Spinal cord (tissue), 10 donors: ENCODE results near the gene SULT4A1. TPM values are rescaled to one million over a fixed set of nuclear protein-coding genes. Genes with fewer than 3 reads are reported as not detected.

Experiments used
- DNase-seq, 6 donors: peaks; one replicate each; pipeline versions ENCODE4 v3.0.0 to v3.0.0-alpha.2; 2013 to 2015; ENCODE audit warnings: low spot score in 6 of 6, low read depth in 4 of 6
- H3K27ac ChIP-seq: one replicate; pipeline ENCODE4 v1.5.1; 2013; ENCODE audit warnings: low read depth, low read length, control low read depth
- H3K27me3 ChIP-seq: one replicate; pipeline ENCODE4 v1.6.1; 2013; ENCODE audit warnings: low read length; ENCODE audit not compliant: control insufficient read depth, insufficient read depth
- H3K36me3 ChIP-seq: one replicate; pipeline ENCODE4 v1.6.1; 2013; ENCODE audit warnings: low read length; ENCODE audit not compliant: control insufficient read depth, insufficient read depth
- H3K4me1 ChIP-seq: one replicate; pipeline ENCODE4 v1.6.1; 2013; ENCODE audit warnings: low read length; ENCODE audit not compliant: control insufficient read depth, insufficient read depth
- H3K4me3 ChIP-seq: one replicate; pipeline ENCODE4 v1.5.1; 2013; ENCODE audit warnings: low read depth, low read length, control low read depth
- H3K9me3 ChIP-seq: one replicate; pipeline ENCODE4 v1.6.1; 2013; ENCODE audit warnings: low read length; ENCODE audit not compliant: control insufficient read depth, insufficient read depth
- WGBS: methylation state at CpG from one replicate; pipeline ENCODE4 v1.1.5; 2013; ENCODE audit warnings: missing lambda C conversion rate; ENCODE audit not compliant: insufficient coverage; 5-methylcytosine and 5-hydroxymethylcytosine counted together
- polyA plus RNA-seq, 2 donors: library from polyadenylated mRNA; unstranded; fragments of 120-200 nt; gene quantifications; one replicate each; pipeline ENCODE4 v1.2.1, GENCODE V29; 2013; ENCODE audit not compliant: insufficient read length in 2 of 2
- total RNA-seq, 2 donors: library from RNA; depleted of rRNA in 1 of 2; stranded (reverse); fragments of 120-200 nt in 1 of 2; fragments of >200 nt in 1 of 2; gene quantifications; one replicate each; pipeline versions ENCODE4 v1.2.3 to v1.2.4, GENCODE V29; 2013 to 2014
- donor health status: healthy.

SULT4A1 gene
- total and polyA plus RNA-seq, 4 donors: 15.7 to 90.2 (median 76.7) TPM

DNA sequence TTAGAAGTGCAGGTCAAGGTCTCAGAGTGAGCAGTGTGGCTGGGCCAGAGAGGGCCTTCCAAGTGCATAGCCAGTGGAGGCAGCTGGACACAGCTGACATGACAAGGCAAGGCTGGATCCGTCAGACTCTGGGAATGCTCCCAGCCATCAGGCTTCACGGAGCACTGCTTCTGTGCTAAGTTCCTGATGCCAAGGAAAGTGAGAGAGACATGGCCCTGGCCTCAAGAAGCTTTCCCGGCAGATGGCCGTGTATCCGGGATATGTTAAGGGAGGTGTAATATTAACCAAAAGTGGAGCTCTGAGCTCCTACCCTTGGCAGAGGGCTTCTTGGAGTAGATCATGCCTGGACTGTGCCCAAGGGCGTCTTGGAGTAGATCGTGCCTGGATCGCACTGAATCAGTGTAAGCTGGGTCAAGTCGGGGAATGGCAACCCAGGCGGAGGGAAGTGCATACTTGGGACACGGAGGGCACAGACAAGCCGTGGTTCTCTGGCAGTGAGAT is 42.8 kb downstream of the SULT4A1 start:
- Histone ChIP-seq H3K36me3 (peaks cover 15% of the 10 kb centered on the region), H3K4me3 (no peak overlapping the region), H3K4me1 (peaks cover 30% of the 10 kb centered on the region), H3K9me3 (no peaks in the 10 kb centered on the region), H3K27ac (no peak overlapping the region), H3K27me3 (no peaks in the 10 kb centered on the region)
- WGBS: 90% methylated on average over 12 of the region's 12 CpGs
- peak in 1 of 6 donors; percentile 58 for DNase-seq

DNA sequence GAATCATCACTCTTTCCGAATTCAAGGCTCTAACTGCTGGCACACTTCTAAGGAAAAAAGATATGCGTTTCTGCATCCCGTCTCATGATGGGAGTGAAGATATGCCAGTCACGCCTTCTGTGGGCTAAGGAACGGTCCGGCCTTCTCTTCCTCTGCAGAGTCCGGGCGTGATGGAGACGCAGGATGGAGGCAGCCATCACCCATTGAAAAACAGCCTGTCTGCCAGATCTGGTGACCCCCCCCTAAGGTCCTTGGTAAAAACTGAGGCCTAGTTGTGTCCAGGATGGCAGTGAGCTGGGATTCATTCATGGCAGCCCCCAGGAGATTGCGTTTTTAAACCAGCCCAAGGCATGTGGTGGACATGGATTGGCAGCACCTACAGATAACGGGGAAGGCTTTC is 43.3 kb downstream of the SULT4A1 start:
- 79% methylated on average over 8 of the region's 11 CpGs for WGBS

DNA sequence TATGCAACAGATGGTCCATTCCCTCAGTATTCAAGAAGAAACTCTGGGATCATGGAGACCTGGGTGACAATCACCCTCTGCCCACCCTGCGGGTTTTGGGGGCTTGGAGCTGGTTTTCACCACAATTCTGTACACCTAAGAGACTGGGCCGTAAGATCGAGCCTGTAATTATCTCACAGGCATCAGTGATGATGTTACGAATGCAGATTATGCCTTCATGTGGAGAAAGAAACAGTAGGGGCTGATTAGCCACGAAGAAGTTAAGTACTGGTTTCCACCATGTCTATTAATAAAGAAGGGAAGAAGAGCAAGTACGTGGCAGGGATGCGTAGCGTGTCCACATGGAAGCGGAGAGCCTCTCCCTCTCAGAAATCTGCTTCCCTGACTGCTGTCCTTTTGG is 44.9 kb downstream of the SULT4A1 start:
- Histone ChIP-seq H3K4me1 (peaks cover 31% of the 10 kb centered on the region), H3K36me3 (peaks cover 10% of the 10 kb centered on the region), H3K4me3 (no peak overlapping the region), H3K27ac (no peak overlapping the region), H3K9me3 (no peaks in the 10 kb centered on the region), H3K27me3 (no peaks in the 10 kb centered on the region)
- DNase-seq: no peak
- WGBS: no CpG with 5 or more reads among the region's 9 CpGs

More for the DNA sequence above, 43.3 kb downstream of the SULT4A1 start:
- Histone ChIP-seq H3K4me3 (no peak overlapping the region), H3K27ac (no peak overlapping the region), H3K36me3 (peaks cover 11% of the 10 kb centered on the region), H3K4me1 (peaks cover 30% of the 10 kb centered on the region), H3K27me3 (no peaks in the 10 kb centered on the region), H3K9me3 (no peaks in the 10 kb centered on the region)
- peak in 1 of 6 donors; percentile 46 for DNase-seq

DNA sequence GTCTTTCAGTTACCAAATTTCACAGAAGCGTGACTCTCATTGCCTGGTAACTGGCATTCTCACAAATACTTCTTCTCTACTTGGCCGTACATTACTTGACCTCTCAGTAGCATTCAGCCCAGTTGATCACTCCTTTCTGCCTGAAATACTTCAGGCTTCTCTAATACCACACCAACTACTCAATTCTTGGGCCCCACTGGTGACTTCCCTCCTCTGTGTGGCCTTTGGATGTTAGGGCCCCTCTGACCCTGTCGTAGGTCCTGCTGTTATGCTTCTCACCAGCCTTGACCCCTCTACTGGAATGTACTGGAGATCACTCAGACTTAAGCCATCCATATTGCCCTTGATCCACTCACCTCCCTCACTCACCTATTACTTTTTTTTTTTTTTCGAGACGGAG is 48.0 kb downstream of the SULT4A1 start:
- Histone ChIP-seq H3K4me1 (peaks cover 14% of the 10 kb centered on the region), H3K27me3 (no peaks in the 10 kb centered on the region), H3K27ac (no peak overlapping the region), H3K36me3 (no peaks in the 10 kb centered on the region), H3K9me3 (no peaks in the 10 kb centered on the region), H3K4me3 (no peak overlapping the region)
- WGBS: 87% methylated on average over 3 of the region's 5 CpGs
- no peak for DNase-seq

DNA sequence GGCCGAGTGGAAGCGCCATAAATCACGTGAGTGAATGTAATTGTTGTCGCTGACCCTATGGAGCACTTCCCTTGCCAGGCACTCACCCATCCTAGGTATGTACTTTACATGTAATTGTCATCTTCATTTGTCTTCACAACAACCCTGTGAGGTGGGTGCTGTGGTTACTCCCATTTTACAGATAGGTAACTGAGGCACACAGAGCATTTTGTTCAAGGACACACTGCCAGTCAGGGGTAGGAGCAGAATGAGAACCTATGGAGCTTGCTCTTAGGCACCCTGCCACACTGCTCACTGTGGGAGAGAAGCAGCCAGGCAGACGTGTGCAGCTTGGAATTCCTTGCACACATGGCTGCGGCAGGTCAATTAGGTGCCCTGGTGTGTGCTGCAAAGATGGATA is 49.4 kb downstream of the SULT4A1 start:
- Histone ChIP-seq H3K4me3 (peak overlapping the region; percentile 88), H3K36me3 (no peaks in the 10 kb centered on the region), H3K9me3 (no peaks in the 10 kb centered on the region), H3K27ac (no peak overlapping the region), H3K4me1 (peaks cover 10% of the 10 kb centered on the region), H3K27me3 (no peaks in the 10 kb centered on the region)
- DNase-seq: no peak
- WGBS: 26% methylated on average over 3 of the region's 6 CpGs

DNA sequence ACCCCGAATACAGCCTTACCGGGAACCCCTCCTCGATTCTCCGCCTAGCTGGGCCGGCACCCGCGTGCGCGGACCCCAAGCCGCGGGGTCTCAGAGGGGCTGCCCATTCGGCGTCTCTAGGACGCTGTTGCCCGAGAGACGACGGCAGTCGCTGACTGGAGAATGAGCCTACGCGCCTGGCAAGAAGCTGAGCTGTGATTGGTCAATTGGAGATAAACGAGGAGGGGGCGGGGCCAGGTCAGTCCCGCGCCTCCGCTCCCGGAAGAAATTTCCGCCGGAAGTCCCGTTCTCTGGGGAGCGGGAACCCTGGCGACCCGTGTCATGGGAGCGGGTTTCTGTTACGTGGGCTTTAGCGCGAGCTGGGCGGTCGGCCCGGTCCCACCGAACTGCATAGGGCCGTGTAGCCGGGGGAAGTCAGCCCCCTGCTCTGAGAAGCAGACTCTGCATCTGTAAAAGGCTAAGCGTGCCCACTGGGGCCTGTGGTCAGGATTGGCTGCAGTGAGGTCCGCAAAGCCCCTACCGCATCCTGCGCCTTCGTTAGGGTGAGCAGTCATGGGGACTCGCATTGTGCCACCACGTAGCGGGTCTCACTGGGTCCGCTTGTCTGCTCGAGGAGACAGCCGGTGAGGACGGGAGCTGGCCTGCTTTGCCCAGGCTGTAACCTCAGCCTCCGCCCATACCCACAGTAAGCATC is 50.0 kb downstream of the SULT4A1 start, which contains the start of gene EFCAB6:
TSS of gene EFCAB6 (minus strand) at position 157 of the 694 bp plus-strand sequence. CDS start 29,987 bp downstream, outside the sequence.
- H3K4me1 ChIP-seq: peaks cover 10% of the 10 kb centered on the region
- peak within 1 kb of the TSS; percentile 79 for H3K27ac ChIP-seq
- H3K36me3 ChIP-seq: no peaks in the 10 kb centered on the region
- peak; percentile 92 to 99 (median 96) for DNase-seq
- H3K9me3 ChIP-seq: no peaks in the 10 kb centered on the region
- H3K4me3 ChIP-seq: peak within 1 kb of the TSS; percentile 88
- no peaks in the 10 kb centered on the region for H3K27me3 ChIP-seq
- 0% methylated on average over 52 of the region's 55 CpGs for WGBS

DNA sequence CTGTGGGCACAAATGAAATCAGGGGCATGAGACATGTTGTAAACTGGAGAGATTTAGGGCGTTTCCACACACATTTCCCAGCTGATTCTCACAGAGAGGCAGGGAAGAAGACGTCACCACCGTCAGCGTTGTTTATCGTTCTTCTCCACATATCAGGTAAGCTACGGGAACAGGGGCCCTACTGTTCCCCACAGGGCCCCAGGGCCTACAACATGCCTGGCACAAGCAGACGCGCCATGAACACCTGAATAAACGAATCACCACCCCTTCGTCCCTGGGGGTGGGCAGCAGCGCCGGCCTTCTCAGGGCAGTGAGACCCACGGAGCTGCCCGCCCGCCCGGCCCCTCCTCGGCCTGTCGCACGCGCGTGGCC is 50.5 kb downstream of the SULT4A1 start:
- no peak for DNase-seq
- peak overlapping the region; percentile 10 for H3K27ac ChIP-seq
- WGBS: under 1% methylated on average over 21 of the region's 21 CpGs
- H3K27me3 ChIP-seq: no peaks in the 10 kb centered on the region
- H3K4me1 ChIP-seq: peaks cover 10% of the 10 kb centered on the region
- H3K9me3 ChIP-seq: no peaks in the 10 kb centered on the region
- H3K36me3 ChIP-seq: no peaks in the 10 kb centered on the region
- H3K4me3 ChIP-seq: peak overlapping the region; percentile 88

DNA sequence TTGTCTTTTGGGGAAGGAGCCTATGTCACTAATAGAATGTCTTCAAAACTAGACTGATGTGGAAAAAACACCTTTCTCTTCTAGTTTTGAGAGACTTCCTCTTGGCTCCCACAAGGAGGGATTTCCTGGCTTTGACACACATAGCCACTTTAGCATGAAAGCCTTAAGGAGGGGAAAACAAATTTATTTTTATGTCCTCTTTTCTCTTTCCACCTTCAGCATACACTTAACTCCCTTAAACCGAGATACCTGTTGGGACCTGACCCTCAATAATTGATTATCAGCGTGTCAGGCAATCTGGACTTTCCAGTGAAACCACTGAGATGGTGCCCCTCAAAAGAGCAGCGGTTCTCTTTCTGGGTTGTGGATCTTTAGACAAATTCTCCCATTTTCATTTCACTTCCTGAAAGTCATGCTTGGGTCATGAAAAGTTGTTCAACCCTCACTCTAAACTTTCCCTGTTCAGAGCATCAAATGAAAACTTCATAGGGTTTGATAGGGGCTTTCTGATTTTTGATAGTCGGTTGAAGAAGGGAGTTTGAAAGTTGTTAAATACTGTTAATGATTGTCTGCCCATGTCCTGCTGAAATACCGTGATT is 59.3 kb downstream of the SULT4A1 start:
- no peak overlapping the region for H3K27ac ChIP-seq
- no peaks in the 10 kb centered on the region for H3K27me3 ChIP-seq
- DNase-seq: no peak
- H3K9me3 ChIP-seq: peaks cover 3% of the 10 kb centered on the region
- H3K4me3 ChIP-seq: no peak overlapping the region
- WGBS: 88% methylated on average over 2 of the region's 5 CpGs
- no peaks in the 10 kb centered on the region for H3K4me1 ChIP-seq
- no peaks in the 10 kb centered on the region for H3K36me3 ChIP-seq

DNA sequence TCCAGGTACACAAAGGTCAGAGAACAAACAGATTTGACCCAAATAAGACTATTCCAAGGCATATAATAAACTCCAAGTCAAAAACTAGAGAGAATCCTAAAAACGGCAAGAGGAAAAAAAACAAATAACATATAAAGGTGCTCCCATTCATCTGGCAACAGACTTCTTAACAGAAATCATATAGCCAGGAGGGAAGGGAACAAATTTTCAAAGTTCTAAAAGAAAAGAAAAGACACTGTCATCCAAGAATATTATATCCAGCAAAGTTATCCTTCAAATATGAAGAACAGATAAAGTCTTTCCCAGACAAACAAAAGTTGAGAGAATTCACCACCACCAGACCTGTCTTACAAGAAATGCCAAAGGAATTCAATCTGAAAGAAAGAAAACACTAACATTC is 61.3 kb downstream of the SULT4A1 start:
- no peak for DNase-seq
- no peaks in the 10 kb centered on the region for H3K27me3 ChIP-seq
- WGBS: no CpG with 5 or more reads among the region's 1 CpG
- H3K36me3 ChIP-seq: no peaks in the 10 kb centered on the region
- H3K4me3 ChIP-seq: no peak overlapping the region
- H3K4me1 ChIP-seq: no peaks in the 10 kb centered on the region
- H3K9me3 ChIP-seq: peaks cover 3% of the 10 kb centered on the region
- no peak overlapping the region for H3K27ac ChIP-seq

DNA sequence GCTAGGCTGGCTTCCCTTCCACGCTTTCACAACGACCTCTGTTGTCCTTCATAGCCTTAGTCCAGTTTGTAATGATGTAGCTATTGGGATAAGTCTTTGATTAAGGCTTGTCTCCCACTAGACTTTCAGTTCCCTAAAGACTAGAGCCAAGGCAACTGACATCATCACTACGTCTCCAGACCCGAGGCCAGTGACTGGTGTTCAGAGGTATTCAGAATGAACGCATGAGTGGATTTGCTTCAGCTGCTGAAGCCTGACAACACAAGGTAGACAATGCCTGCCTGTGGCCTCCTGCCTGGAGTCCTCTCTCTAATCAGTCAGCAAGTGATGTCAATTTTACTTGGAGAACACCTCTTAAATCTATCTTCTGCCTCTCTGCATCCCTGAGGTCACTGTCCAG is 63.8 kb downstream of the SULT4A1 start:
- H3K9me3 ChIP-seq: peaks cover 3% of the 10 kb centered on the region
- no peak overlapping the region for H3K4me3 ChIP-seq
- no peak overlapping the region for H3K27ac ChIP-seq
- H3K36me3 ChIP-seq: no peaks in the 10 kb centered on the region
- WGBS: 87% methylated on average over 3 of the region's 5 CpGs
- DNase-seq: no peak
- H3K4me1 ChIP-seq: no peaks in the 10 kb centered on the region
- H3K27me3 ChIP-seq: no peaks in the 10 kb centered on the region
